Measurements from ENCODE around the gene POLR2A.

The POLR2A gene

DNA sequence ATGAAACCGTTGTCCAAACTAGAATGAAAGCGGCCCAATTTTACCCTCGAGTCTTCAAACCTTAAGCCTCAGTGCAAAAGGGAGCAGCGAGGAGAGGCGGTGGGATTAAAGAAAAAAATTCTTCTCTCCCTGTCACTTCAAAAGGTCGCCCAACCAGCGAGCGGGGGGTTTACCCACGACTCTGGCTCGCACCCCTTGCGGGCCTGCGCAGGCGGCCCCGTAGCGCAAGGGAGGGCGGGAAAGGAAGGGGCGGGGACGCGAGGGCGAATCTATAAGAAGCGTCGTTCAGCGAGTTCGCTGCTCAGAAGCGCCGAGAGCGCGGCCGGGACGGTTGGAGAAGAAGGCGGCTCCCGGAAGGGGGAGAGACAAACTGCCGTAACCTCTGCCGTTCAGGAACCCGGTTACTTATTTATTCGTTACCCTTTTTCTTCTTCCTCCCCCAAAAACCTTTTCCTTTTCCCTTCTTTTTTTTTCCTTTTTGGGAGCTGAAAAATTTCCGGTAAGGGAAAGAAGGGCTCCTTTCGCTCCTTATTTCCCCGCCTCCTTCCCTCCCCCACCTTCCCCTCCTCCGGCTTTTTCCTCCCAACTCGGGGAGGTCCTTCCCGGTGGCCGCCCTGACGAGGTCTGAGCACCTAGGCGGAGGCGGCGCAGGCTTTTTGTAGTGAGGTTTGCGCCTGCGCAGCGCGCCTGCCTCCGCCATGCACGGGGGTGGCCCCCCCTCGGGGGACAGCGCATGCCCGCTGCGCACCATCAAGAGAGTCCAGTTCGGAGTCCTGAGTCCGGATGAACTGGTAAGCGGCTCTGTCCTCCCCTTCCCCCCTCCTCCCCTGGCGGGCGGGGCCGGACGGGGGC is at the start of gene POLR2A:
Gene POLR2A (plus strand): TSS at position 300 of the 852 bp plus-strand sequence.
- peak; percentile 97 for DNase-seq

DNA sequence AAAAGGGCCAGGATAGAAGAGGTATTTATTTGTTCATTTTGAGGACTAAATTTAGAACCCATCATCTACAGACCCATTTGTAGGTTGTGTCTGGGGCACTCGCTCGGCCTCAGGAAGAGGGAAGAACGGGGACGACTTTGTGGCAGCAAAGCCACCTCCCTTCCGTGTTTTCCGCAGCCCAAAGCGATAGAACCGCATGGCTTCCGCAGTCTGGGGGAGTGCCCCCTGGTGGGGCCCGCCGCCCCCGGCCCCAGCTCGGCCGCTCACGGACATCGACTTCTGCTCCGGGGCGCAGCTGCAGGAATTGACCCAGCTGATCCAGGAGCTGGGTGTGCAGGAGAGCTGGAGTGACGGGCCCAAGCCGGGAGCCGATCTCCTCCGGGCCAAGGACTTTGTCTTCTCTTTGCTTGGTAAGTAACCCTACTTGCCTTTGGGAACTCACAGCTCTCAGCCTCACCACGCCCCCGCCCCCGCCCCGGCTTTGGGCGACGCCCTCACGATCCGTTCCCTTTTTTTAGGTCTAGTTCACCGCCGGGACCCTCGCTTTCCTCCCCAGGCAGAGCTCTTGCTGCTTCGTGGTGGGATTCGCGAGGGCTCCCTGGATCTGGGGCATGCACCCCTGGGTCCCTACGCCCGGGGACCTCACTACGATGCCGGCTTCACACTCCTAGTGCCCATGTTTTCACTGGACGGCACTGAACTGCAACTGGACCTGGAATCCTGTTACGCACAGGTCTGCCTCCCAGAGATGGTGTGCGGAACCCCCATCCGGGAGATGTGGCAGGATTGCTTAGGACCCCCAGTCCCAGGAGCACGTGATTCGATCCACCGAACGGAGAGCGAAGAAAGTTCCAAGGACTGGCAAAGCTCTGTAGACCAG is 48.2 kb upstream of the POLR2A start:
- DNase-seq, result peak; percentile 32

DNA sequence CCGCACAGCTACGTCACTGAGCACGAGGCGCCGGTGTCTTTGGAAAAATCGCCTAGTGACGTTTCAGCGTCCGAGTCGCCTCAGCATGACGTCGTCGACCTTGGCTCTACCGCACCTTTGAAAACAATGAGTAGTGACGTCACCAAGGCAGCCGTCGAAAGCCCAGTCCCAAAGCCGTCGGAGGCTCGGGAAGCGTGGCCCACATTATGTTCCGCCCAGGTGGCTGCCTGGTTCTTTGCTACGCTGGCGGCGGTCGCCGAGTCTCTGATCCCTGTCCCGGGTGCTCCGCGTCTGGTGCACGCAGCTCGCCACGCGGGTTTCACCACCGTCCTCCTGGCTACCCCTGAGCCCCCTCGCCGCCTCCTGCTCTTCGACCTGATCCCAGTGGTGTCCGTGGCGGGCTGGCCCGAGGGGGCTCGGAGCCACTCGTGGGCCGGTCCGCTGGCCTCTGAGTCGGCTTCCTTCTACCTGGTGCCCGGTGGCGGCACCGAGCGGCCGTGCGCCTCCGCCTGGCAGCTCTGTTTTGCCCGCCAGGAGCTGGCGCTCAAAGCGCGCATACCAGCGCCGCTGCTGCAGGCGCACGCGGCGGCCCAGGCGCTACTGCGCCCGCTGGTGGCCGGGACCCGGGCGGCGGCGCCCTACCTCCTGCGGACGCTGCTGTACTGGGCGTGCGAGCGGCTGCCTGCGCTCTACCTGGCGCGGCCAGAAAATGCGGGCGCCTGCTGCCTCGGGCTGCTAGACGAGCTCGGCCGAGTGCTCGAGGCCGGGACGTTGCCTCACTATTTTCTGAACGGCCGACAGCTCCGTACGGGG is 47.4 kb upstream of the POLR2A start:
- DNase-seq, result peak; percentile 80

DNA sequence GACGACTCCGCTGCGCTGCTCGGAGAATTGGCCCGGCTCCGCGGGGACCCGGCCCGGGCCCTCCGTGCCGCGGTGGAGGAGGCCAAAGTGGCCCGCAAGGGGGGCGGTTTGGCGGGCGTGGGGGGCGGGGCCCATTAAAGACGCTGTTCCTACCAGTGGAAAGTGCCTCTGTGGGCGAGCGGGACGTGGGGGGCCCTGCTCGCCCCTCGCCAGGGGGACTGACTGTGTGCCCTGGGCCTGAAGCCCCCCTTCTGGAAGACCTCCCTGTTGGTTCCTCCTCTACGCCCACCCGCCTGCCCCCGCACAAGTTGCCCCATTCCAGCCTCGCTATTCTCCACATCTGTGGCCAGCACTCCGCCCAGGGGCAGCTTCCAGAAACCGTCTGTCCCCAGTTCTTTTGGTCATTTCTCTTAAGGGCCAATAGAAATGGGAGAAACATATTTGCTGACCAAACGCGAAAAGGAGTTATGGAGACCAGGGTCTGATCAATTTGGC is 46.8 kb upstream of the POLR2A start:
- no peak for DNase-seq

DNA sequence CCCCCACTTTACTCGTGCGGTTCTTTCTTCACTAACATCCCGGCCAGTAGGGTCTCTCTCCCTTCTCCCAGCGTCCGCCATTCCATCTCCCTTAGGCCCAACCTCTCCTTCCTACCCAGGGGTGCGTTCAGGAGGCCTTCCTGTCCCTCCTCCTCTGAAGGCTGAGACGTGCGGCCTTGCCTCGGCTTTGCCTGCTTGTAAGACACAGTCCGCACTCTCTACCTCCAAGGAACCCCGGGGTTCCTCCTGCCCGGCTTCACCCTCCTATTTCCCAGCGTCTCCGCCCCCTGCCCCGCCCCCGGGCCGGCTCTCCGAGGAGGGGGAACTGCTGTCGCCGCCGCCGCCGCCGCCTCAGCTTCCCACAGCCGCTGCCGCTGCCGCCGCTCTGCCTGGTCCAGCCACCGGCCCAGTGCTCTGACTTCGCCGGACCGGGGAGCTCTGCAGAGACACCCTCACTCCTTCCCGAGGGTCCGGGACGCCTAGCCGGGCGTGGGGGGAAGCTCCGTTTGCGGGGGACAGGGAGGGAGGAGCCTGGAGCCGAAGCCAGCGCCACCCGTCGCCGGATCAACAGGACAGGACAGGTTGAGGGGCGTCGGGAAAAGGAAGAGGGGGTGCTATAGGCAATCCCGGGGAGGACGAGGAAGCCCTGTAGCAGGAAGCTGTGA is 46.1 kb upstream of the POLR2A start:
- no peak for DNase-seq

DNA sequence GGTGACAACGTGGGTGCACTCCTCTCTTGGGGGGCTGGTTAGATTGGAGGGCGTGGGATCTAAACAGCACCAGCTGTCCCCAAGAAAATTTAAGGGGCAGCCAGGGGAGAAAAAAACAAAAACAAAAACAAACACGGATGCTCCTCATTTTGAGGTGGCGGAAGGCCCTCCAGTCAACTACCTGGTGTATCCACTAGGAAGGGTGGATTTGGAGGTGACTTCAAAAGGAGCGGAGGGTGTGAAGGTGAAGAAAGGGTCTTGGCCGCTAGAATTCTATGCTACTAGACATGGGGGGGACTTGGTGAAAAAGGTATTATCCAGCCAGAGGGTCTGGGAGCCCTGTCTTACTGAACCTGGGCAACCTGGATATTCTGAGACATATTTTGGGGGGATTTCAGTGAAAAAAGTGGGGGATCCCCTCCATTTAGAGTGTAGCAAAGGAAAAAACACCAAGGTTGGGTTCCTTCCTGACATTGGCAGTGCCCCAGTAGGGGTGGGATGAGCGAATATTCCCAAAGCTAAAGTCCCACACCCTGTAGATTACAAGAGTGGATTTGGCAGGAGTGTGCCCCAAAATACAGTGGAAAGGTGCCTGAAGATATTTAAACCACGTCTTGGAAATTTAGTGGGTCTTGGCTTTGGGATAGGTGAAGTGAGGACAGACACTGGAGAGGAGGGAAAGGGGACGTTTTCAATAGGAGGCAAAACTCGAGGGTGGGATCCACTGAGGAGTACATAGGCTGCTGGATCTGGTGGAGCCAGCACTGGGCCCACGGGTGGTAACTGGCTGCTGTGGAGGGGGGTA is 45.3 kb upstream of the POLR2A start:
- no peak for DNase-seq

DNA sequence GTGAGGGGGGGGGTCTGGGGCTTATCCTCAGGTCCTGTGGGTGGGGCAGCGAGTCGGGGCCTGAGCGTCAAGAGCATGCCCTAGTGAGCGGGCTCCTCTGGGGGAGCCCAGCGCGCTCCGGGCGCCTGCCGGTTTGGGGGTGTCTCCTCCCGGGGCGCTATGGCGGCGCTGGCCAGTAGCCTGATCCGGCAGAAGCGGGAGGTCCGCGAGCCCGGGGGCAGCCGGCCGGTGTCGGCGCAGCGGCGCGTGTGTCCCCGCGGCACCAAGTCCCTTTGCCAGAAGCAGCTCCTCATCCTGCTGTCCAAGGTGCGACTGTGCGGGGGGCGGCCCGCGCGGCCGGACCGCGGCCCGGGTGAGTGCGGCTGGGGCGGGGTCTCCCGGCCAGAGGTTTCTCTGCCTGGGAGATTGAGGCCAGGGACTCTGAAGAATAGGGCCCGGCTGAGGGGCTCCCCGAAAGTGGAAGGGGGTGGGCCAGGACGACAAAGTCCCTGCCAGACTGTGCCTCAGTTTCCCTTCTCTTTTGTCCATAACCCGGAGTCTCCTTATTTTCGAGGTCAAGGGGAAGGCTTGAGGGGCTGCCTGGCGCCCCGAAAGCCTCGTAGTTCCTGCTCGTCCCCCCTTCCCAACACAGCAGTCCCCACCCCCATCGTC is 44.6 kb upstream of the POLR2A start, which contains the start of gene FGF11:
Gene FGF11 (plus strand): TSS at position 51 of the 651 bp plus-strand sequence. CDS start 109 bp downstream, at position 160.
- DNase-seq, result no peak

DNA sequence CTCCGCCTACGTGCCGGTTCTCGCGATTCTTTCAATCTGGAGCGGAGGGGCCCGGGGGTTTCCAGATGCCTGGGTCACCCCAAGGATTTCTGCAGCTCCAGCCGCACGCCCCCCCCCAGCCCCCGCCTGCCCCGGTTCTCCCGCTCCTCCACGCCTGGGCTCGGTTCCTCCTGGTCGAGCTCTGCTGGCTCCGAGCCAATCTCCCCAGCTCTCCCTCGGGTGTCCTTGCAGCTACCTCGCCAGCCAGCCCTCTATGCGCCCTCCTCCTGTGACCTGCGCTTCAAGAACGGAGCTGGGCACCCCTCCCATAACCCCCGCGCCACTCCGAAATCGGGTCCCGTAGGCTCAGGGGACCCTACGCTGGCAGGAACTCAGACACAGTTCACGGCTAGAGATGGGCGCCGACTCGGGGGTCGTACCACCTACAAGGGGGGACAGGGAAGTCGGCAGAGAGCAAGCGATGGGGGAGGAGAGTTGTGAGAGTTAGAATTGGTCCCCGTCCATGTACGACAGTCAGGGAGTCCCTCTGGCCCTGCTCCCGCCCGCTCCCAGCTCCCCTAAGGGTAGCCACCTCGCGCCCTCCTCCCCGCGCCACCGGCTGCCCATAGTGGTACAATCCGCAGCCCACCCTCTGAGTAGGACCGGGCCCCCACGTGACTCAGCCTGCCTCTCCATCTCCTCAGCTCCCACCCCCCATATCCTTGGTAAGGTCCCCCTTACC is 43.9 kb upstream of the POLR2A start:
- DNase-seq, result no peak

DNA sequence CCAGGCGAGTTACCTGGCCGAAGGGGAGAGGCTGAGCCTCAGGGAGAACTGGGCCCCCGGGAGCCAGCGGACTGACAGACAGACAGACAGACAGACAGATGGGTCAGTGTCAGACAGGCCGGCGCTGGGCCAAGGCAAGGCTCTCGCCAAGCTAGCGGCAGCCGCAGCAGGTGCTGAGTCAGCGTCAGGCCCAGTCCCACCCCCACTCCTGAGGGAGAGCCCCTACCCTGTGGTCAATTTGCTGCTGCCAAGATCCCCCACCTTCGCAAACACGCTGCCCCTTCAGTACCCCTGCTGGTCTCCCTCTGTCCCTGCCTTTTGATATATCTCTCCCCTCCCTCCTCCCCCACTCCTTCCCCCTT is 43.4 kb upstream of the POLR2A start:
- DNase-seq, result no peak

DNA sequence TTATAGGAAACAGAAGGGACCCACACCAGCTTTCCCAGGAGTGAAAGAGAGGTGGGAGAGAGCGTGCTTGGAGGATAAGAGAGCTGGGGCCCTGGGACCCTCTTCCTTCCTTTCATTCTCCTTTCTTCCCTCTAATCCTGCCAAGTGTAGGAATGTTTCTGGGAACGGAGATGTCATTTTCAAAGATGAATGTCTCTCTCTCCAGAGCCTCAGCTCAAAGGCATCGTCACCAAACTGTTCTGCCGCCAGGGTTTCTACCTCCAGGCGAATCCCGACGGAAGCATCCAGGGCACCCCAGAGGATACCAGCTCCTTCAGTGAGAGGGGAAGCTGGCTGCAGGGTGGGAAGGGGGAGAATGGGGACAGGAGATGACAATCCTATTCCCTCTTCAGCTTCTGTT is 42.9 kb upstream of the POLR2A start:
- no peak for DNase-seq

DNA sequence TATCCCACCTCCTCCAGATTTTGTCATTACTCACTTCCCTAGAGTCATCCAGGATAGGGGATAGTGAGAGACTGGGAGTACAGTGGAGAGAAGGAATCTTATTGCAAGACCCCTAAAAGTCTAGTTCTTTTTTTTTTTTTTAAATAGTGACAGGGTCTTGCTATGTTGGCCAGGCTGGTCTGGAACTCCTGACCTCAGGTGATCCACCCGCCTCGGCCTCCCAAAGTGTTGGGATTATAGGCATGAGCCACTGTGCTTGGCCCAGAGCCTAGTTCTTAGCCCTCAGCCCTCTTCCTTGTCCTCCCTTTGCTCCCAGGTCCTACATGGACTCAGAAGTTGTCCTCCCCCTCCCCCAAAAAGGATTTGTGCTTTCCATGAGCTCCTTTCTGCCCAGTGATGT is 42.0 kb upstream of the POLR2A start:
- DNase-seq, result no peak

DNA sequence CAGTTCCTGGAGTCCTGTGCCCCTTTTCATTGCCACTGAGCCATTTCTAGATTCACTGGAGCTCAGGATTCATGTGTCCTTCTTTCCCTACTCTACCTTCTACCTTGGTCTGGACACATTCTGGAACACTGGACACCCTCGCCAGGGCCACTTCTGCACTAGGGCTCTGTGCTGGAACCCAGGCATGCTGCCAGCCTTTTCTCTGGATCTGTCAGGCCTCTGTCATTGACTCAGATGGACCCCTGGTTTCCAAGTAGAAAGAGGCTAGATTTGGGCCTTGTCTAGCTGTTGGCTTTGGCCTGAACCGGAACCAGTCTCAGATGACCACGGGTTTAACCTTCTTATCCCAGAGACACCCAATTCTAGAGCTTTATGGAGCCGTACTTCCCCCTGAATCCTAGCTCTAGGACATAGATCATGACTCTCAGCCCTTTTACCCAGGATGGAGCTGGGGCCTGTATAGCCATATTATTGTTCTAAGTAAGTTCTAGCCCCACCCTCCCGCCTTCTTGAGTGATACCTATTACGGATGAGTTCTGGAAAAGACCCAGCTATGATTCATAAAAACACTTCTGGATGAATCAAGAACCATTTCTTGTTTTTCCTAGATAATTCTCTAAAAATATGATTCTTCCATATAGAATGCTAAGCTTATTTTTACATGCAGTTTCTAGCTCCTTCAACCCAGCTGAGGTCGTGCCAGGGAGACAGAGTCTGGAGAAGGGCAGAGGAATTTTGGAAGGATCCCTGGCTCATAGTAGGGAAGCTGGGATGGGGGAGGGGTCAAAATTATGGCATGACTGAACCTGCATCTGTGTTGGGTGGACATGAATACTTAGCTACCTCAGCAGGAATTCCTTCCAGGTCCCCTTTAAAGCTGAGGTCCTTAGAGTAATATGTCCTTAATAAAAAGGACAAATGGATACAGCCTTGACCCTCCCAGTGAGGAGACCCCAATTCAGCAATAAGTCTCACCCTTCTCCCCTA is 40.4 kb upstream of the POLR2A start:
- no peak for DNase-seq

DNA sequence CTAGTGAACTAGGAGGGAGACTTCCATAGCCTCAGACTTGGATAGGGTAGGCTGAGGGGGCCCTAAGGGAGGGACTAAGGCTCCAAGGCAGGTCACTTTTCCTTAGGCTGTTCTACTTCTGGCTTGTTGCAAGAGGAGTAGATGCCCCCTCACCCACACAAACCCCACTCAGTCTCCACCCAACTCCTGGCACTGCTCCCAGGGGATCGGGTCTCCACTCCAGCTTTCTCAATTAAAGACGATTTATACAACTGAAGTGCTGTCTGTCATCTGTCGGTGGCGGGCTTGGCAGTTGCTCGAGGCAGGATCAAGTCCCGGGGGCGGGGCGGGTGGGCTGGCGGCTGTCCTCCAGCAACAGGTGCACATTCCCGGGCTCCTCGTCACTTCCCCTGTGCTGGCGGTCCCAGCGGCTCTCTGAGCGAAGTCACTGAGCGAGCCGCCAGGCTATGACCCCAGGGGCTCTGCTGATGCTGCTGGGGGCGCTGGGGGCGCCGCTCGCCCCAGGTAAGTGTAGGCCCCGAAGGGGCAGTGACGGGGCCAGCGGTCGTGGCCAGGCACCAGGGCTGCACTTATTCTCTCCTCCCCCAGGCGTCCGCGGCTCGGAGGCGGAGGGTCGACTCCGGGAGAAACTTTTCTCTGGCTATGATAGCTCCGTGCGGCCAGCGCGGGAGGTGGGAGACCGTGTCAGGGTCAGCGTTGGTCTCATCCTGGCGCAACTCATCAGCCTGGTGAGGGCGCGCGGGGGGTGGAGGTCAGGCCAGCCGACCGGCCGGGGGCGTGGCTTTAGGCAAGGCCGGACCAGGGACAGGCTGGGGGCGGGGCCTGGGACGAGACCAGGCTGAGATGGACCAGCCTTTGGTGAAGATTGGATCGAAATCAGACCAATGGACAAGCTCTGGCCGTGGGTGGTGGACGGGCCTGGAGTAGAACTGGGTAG is 39.2 kb upstream of the POLR2A start, which contains the start of gene CHRNB1:
Gene CHRNB1 (plus strand): TSS at position 380 of the 937 bp plus-strand sequence. CDS start 67 bp downstream, at position 447.
- DNase-seq, result peak; percentile 34

DNA sequence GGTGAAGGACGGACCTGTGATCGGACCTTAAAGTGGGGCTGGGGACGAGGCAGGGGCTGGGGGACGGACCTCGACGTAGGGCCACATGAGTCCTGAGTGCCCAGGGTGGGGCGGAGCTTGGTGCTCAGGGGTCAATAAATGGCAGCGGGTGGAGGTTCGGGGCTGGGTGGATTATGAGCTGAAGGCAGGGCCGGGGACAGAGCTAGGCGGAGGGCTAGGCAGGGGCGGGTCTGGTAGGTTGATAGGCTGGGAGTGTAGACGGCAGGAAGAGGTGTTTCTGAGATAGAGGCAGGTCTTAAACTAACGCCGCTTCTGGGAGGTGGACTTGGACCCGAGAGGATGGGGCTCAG is 38.6 kb upstream of the POLR2A start:
- no peak for DNase-seq

DNA sequence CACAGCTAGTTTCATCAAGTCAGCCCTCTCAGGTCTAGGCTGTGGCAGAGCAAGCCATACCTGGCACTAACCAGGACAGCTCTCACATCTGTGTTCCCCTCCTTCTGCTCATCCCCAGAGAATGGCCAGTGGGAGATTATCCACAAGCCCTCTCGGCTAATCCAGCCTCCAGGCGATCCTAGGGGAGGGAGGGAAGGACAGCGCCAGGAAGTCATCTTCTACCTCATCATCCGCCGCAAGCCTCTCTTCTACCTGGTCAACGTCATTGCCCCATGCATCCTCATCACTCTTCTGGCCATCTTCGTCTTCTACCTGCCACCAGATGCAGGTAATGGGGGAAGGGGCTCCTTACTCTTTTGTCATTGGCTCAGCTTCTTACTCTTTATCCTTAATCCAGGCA is 35.7 kb upstream of the POLR2A start:
- DNase-seq, result no peak

DNA sequence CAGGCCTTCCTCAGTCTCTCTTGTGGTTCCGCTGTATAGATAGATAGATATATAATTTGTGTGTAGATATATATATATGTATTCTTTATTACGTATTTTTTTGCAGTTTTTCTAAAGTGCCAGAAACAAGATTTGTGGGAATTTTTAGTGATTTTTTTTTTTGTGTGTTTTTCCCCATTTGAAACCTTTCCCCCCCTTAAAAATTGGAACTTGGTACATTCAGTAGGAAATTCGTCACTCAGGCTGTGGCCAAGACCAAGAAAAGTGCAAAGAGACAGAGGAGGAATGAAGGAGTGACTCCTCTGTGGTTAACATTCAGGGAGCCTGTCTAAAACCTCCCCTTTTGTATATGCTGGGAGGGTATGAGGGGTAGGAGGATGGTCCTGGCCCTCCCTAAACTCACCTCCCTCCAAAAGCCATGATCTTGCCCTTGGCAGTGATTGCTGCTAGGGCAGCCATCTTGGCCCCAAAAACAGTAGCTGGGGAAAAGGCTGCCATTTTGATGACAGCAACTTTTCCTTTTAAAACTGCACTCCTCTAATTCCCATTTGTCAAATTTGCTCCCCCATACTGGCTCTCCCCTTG is 24.1 kb upstream of the POLR2A start:
- no peak for DNase-seq
